Glutamatergic neuron (in vitro differentiated cells): Measurements from ENCODE around the gene SACS. TPM values are rescaled to one million over a fixed set of nuclear protein-coding genes. Genes with fewer than 3 reads are reported as not detected.

Source experiments
- DNase-seq: peaks from one replicate; pipeline ENCODE4 v3.0.0; 2022
- H3K27ac Mint-ChIP-seq: one replicate; pipeline ENCODE4 v1.8.0; 2020; ENCODE audit warnings: mild to moderate bottlenecking, mixed read lengths, inconsistent platforms; ENCODE audit not compliant: unreplicated experiment
- H3K27me3 Mint-ChIP-seq: one replicate; pipeline ENCODE4 v1.8.0; 2020; ENCODE audit warnings: mild to moderate bottlenecking, moderate library complexity, mixed read lengths, inconsistent platforms; ENCODE audit not compliant: unreplicated experiment
- H3K36me3 Mint-ChIP-seq: one replicate; pipeline ENCODE4 v1.8.0; 2020; ENCODE audit warnings: mild to moderate bottlenecking, mixed read lengths, inconsistent platforms; ENCODE audit not compliant: unreplicated experiment
- H3K4me1 Mint-ChIP-seq: one replicate; pipeline ENCODE4 v1.8.0; 2020; ENCODE audit warnings: mild to moderate bottlenecking, low read depth, mixed read lengths, inconsistent platforms; ENCODE audit not compliant: unreplicated experiment
- H3K4me3 Mint-ChIP-seq: one replicate; pipeline ENCODE4 v1.8.0; 2020; ENCODE audit warnings: mild to moderate bottlenecking, mixed read lengths, inconsistent platforms; ENCODE audit not compliant: unreplicated experiment
- H3K9me3 Mint-ChIP-seq: one replicate; pipeline ENCODE4 v1.8.0; 2020; ENCODE audit warnings: mild to moderate bottlenecking, moderate library complexity, mixed read lengths, inconsistent platforms; ENCODE audit not compliant: unreplicated experiment
- total RNA-seq: library from RNA; stranded (reverse); fragmentation: NEBNext Ultra II Directional; extraction: Animal tissue kit (Norgen Biotek cat#: 25700); gene quantifications from one replicate; pipeline ENCODE4 v1.2.1, GENCODE V29; 2021; ENCODE audit not compliant: unreplicated experiment
- TF ChIP-seq, protein P1 (sequence below): fragments of 200-600 bp; sonication (generic); IDR thresholded peaks from one replicate; pipeline ENCODE4 v1.5.0; 2021; ENCODE audit not compliant: partially characterized antibody, unreplicated experiment

The SACS gene
- total RNA-seq, 1 donor from 2014 or later, result 132 TPM

DNA sequence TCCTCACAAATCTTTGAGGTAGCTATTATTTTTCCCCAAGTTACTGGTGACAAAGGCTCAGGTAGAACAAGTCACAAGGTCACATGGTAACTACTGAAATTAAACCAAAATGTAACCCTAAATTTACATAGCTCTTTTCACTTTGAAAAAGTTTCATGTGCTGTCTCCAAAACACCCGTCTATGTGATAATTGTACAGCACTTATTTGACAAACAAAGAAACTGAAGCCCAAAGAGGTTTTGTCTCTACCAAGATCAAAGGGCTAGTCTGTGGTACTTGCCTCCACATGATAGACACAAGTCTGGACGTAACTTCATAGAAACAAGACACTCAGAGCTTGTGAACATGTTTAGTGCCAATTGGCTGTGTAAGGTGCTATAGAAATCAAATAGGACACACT, 108.3 kb downstream of the SACS start:
- H3K27ac Mint-ChIP-seq, result no peak overlapping the region
- H3K4me1 Mint-ChIP-seq, result peaks cover 14% of the 10 kb centered on the region
- peaks cover 2% of the 10 kb centered on the region for H3K27me3 Mint-ChIP-seq
- no peak for DNase-seq
- no peaks in the 10 kb centered on the region for H3K9me3 Mint-ChIP-seq
- no peaks in the 10 kb centered on the region for H3K36me3 Mint-ChIP-seq
- H3K4me3 Mint-ChIP-seq, result no peak overlapping the region
- TF ChIP-seq, protein P1, sequence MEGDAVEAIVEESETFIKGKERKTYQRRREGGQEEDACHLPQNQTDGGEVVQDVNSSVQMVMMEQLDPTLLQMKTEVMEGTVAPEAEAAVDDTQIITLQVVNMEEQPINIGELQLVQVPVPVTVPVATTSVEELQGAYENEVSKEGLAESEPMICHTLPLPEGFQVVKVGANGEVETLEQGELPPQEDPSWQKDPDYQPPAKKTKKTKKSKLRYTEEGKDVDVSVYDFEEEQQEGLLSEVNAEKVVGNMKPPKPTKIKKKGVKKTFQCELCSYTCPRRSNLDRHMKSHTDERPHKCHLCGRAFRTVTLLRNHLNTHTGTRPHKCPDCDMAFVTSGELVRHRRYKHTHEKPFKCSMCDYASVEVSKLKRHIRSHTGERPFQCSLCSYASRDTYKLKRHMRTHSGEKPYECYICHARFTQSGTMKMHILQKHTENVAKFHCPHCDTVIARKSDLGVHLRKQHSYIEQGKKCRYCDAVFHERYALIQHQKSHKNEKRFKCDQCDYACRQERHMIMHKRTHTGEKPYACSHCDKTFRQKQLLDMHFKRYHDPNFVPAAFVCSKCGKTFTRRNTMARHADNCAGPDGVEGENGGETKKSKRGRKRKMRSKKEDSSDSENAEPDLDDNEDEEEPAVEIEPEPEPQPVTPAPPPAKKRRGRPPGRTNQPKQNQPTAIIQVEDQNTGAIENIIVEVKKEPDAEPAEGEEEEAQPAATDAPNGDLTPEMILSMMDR, result no peak

DNA sequence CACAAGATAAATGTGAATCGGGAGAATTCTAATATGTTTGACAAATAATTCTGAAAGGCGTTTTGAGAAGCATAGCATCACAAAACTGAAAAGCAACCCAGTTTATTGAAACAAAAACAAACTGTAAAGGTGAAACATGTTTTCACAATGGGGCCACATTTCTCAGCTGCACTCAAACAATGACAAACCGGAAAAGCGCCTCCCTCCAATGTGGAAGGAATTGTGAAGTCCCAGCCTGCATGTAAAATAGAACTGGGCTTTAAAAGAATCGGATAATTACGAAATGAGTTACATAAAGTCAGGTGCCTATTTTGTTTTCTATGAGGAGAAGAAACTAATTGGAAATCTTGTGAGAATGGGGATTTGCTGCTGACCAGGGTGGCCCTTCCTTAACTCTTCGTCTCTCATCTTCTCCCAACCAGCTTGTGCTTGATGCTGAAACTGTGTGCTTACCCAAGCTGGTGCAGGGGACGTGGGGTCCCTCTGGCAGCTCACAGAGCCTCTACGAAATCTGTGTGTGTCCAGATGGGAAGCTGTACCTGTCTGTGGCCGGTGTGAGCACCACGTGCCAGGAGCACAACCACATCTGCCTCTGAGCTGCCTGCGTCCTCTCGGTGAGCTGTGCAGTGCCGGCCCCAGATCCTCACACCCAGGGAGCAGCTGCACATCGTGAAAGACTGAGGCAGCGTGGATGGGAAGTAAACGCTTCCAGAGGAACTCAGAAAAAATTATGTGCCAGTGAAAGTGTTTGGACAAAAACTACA, 109.4 kb downstream of the SACS start:
- H3K36me3 Mint-ChIP-seq, result no peaks in the 10 kb centered on the region
- H3K4me3 Mint-ChIP-seq, result no peak overlapping the region
- H3K4me1 Mint-ChIP-seq, result peaks cover 14% of the 10 kb centered on the region
- peak; percentile 40 for DNase-seq
- TF ChIP-seq, protein P1, result no peak
- H3K27me3 Mint-ChIP-seq, result peaks cover 2% of the 10 kb centered on the region
- no peak overlapping the region for H3K27ac Mint-ChIP-seq
- H3K9me3 Mint-ChIP-seq, result no peaks in the 10 kb centered on the region

DNA sequence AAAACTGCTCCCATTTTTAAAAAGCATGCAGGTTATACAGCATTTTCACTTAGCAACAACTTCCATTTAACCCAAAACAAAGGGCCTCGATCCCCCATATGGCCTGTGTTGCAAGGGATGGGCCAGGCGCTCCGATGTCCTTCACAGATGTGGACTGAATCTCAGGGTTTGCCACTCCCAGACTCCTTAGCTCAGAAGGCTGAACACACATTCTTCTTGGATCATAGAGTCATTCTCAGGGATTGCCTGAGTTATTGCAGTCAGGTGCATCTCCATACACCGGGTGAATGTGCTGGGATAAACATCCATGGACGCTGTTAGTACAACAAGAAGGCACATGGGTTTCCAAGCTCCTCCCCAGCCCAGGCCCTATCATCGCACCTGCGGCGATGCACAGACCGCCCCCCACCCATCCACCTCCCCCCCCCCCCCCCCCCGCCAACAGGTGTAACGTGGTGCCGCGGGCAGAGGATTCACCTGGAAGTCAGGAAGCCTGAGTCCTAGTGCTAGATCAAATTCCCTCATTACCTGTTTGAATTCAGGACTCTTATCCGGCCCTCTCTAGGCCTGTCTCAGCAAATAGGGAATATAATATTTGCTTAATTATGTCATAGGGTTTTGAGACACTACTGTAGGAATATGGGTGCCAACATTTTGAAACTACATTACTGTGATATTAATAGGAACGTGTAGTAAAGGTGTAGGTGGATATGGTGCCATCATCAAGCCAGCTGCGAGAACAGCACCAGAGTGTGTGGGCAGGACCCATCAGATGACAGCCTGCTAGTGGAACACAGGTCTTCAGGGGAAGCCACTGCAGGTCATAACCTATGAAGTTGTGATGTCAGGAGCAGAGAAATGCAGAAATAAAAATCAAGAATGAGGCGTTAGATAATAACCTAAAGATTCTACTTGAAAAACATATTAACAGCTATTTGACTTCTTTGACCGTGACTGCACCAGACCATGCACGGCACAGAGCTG, 110.9 kb downstream of the SACS start:
- H3K27ac Mint-ChIP-seq, result no peak overlapping the region
- H3K4me1 Mint-ChIP-seq, result peaks cover 13% of the 10 kb centered on the region
- no peaks in the 10 kb centered on the region for H3K9me3 Mint-ChIP-seq
- TF ChIP-seq, protein P1, result no peak
- DNase-seq, result no peak
- no peaks in the 10 kb centered on the region for H3K36me3 Mint-ChIP-seq
- H3K27me3 Mint-ChIP-seq, result peaks cover 2% of the 10 kb centered on the region
- H3K4me3 Mint-ChIP-seq, result no peak overlapping the region

DNA sequence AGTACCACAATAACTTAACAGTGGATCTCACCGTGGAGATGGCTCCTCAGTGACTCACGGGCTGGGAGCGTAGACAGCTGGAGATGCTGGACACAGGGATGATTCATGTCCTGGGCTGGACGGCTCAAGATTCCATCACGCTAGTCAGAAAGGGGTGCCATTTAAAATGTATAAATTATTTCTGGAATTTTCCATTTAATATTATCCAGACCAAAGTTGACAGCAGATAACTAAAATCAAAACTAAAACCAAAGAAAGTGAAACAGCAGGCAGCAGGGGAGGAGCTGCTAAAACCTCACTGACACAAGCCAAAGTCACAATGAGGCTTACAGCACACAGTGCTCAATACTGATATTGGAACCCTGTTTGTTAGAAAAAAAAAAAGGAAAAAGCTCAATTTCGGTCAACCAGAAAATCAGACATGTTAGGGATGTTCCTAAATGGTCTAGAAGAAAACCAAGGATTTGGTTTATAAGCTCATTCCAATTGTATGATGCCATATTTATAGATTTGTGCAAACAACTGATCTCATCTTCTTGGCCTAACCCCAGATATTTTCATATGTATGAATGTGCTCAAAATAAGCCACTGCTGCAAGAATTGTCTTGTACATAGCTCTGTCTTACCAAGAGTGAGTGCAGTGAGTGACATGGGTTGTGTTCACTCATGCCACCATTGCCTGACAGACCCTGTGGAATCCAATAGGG, 111.8 kb downstream of the SACS start:
- peaks cover 2% of the 10 kb centered on the region for H3K27me3 Mint-ChIP-seq
- H3K4me3 Mint-ChIP-seq, result no peak overlapping the region
- H3K4me1 Mint-ChIP-seq, result peaks cover 8% of the 10 kb centered on the region
- H3K36me3 Mint-ChIP-seq, result no peaks in the 10 kb centered on the region
- H3K9me3 Mint-ChIP-seq, result no peaks in the 10 kb centered on the region
- TF ChIP-seq, protein P1, result no peak
- H3K27ac Mint-ChIP-seq, result no peak overlapping the region
- DNase-seq, result no peak
